Activated naive CD8-positive, alpha-beta T cell treated with anti-CD3 and anti-CD28 coated beads, Interleukin-2, amount 50 U/mL, for 24 hours (primary cell): ENCODE results near the gene RNASE1.
"Not testable (repeated sequence)": the region's sequence is repeated elsewhere in the genome, so short reads cannot be mapped to it uniquely, and the experiment has no call there.

ENCODE experiments used
- ATAC-seq: fragments of 150-1000 bp; cut with Tn5 transposase; one replicate; pipeline ENCODE4 v1.10.0; 2021
- DNase-seq: peaks from one replicate; pipeline ENCODE4 v3.0.0; 2021
- H3K27ac Mint-ChIP-seq: one replicate; pipeline ENCODE4 v1.8.0; 2021; ENCODE audit warnings: mild to moderate bottlenecking, mixed read lengths
- H3K27me3 Mint-ChIP-seq: one replicate; pipeline ENCODE4 v1.8.0; 2021; ENCODE audit warnings: mixed read lengths
- H3K36me3 Mint-ChIP-seq: one replicate; pipeline ENCODE4 v1.8.0; 2021; ENCODE audit warnings: low read depth, mixed read lengths
- H3K4me1 Mint-ChIP-seq: one replicate; pipeline ENCODE4 v1.8.0; 2021; ENCODE audit warnings: mixed read lengths
- H3K4me3 Mint-ChIP-seq: one replicate; pipeline ENCODE4 v1.8.0; 2021; ENCODE audit warnings: mild to moderate bottlenecking, moderate library complexity, mixed read lengths
- H3K9me3 Mint-ChIP-seq: one replicate; pipeline ENCODE4 v1.8.0; 2021; ENCODE audit warnings: mixed read lengths

Gene RNASE1

DNA sequence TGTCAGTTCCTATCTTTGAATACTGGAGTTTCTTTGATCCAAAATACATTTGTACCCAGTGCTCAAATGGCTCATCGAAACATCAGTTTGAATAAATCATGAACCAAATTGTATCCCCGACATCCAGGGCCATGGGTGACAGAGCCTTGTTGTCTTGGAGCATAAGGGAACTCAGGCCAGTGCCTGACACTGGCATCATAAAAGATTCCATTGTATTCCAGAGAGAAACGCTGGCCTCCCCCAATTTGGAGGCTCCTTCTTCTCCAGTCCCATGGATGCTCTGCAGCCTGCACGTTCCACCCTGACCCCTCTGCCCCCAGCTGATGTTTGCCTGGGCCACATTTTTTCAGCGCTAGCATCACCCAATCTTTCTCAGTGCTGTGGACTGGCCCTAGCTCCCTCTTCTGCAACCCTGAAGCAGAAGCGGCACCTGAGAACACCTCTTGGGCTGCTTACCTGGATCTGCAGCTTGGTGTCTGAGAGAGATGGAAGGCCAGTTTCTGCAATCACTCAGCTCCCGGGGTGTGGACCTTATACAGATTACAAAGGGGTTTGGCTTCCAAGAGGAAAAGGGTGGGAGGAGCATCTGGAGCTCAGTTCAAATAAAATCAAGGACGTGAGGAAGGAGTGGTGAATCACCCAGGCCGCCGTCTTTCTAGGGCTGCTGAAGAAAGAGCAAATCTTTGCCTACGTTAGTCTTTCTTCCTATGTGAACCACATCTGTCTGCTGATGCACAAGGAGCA lies at the start of gene RNASE1:
RNASE1 (minus strand) TSS at position 504 of the 744 bp plus-strand sequence. CDS start 776 bp downstream, outside the sequence.
- no peak within 1 kb of the TSS for H3K27ac Mint-ChIP-seq
- H3K4me1 Mint-ChIP-seq: peaks cover 7% of the 10 kb centered on the region
- DNase-seq: no peak
- no peak within 1 kb of the TSS for H3K4me3 Mint-ChIP-seq
- peaks cover 3% of the 10 kb centered on the region for H3K27me3 Mint-ChIP-seq
- no peaks in the 10 kb centered on the region for H3K9me3 Mint-ChIP-seq
- no peak for ATAC-seq
- H3K36me3 Mint-ChIP-seq: no peaks in the 10 kb centered on the region

DNA sequence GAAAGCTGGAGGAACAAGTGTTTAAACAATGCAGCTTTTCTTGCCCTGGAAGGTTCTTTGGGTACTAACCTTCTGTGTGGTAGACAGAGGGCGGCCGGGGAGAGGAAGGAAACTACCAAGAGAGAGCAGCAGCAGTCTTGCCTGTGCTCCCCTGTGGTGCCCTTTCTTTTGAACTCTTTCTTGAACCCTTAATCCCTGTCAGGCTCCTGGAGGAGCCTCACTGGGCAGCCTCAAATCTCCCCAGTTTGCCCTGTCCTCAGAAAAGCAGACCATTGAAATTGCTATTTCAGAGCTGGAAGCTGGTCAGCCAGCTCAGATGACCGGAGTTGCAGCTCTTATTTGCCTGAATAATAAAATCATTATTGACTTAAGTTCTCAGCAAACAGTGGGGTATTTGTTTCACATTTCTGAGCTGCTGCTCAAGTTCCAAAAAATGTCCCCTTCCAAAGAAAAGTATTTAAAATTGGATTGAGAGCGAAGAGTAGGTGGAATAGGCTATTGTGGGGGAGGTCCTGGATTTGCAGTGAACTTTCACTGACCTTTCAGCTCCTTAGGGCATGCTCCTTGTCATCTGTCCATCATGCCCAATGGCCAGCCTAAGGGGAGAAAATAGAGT lies 46.4 kb upstream of the RNASE1 start:
- H3K27ac Mint-ChIP-seq: no peak overlapping the region
- no peaks in the 10 kb centered on the region for H3K9me3 Mint-ChIP-seq
- DNase-seq: no peak
- H3K4me1 Mint-ChIP-seq: no peaks in the 10 kb centered on the region
- peaks cover 8% of the 10 kb centered on the region for H3K27me3 Mint-ChIP-seq
- ATAC-seq: no peak
- H3K4me3 Mint-ChIP-seq: no peak overlapping the region
- no peaks in the 10 kb centered on the region for H3K36me3 Mint-ChIP-seq

DNA sequence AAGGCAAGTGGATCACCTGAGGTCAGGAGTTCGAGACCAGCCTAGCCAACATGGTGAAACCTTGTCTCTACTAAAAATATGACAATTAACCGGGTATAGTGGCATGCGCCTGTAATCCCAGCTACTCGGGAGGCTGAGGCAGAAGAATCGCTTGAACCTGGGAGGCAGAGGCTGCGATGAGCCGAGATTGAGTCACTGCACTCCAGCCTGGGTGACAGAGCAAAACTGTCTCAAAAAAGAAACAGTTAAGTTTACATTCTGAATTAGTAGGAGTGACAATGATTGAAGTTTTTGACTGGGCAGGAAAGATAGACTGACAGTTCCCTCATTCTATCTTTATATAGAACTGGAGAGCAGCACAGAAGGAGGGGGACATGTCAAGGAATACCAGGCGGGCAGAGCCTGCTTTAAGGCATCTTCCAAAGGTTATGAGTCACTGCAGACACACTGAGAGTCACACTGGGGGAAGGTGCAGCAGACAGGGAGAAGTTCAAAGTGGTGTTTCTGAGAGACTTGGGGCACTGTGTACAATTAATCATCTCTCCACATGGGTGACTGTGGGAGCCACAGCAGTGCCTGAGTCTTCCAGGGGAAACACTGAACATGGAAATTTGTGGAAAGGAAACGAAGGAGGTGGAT lies 45.8 kb upstream of the RNASE1 start:
- ATAC-seq (no peak), DNase-seq (no peak)
- no peaks in the 10 kb centered on the region for H3K9me3 Mint-ChIP-seq
- H3K36me3 Mint-ChIP-seq: no peaks in the 10 kb centered on the region
- H3K4me3 Mint-ChIP-seq: no peak overlapping the region
- no peaks in the 10 kb centered on the region for H3K4me1 Mint-ChIP-seq
- H3K27ac Mint-ChIP-seq: no peak overlapping the region
- H3K27me3 Mint-ChIP-seq: peaks cover 8% of the 10 kb centered on the region

DNA sequence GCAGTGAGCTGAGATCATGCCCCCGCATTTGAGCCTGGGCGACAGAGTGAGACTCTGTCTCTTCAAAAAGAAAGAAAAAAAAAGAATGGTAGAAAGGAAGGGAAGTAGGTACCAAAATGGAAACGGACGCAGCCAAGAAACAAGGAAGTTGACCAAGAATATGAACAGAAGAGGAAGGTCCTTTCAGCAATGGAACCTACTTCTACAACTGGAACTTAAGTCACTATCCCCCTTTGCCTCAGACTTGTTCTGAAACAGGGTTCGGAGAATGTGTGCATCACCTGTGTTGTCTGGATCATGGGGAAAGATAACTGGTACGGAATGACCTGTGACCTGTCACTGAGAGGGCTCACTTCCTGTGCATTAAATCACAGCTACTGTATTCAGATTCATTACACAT lies 43.9 kb upstream of the RNASE1 start:
- Mint-ChIP-seq H3K27me3 (peaks cover 8% of the 10 kb centered on the region), H3K27ac (no peak overlapping the region), H3K36me3 (no peaks in the 10 kb centered on the region), H3K9me3 (no peaks in the 10 kb centered on the region), H3K4me3 (no peak overlapping the region), H3K4me1 (no peaks in the 10 kb centered on the region)
- ATAC-seq (no peak), DNase-seq (no peak)

DNA sequence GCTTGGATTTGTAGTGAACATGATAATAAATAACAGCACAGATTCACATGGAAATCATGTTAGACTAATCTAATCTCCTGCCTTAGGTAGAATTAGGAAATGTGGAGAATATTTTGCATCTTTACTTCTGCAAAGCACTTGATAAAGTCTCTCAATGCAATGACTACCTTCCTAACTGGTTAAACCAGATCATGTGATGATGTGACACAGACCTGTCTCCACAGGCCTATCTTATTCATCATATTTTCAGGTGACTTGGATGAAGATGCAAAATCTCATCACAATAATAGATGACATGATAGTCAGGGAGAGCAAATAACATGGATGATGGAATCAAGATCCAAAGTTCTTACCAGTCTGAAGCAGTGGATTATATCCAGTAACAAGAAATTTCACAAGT lies 38.5 kb upstream of the RNASE1 start:
- Mint-ChIP-seq H3K9me3 (no peaks in the 10 kb centered on the region), H3K36me3 (no peaks in the 10 kb centered on the region), H3K27me3 (peaks cover 5% of the 10 kb centered on the region), H3K4me3 (no peak overlapping the region), H3K27ac (no peak overlapping the region), H3K4me1 (no peaks in the 10 kb centered on the region)
- ATAC-seq (no peak), DNase-seq (no peak)

DNA sequence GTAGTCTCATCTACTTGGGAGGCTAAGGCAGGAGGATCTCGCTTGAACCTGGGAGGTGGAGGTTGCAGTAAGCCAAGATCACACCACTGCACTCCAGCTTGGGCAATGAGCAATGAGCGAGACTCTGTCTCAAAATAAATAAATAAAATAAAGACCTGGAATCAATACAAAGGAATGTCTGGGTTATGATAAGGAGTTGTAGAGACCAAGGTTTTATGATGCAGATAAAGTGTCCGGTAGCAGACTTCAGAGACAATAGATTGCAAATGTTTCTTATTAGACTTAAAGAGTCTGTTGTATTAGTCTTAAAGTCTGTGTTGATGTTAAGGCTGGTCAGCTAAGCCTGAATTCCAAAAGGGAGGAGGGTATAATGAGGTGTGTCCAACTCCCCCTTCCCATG lies 35.2 kb upstream of the RNASE1 start:
- H3K9me3 Mint-ChIP-seq: no peaks in the 10 kb centered on the region
- no peak for ATAC-seq
- DNase-seq: no peak
- H3K4me3 Mint-ChIP-seq: no peak overlapping the region
- H3K27me3 Mint-ChIP-seq: no peaks in the 10 kb centered on the region
- H3K36me3 Mint-ChIP-seq: no peaks in the 10 kb centered on the region
- no peak overlapping the region for H3K27ac Mint-ChIP-seq
- H3K4me1 Mint-ChIP-seq: no peaks in the 10 kb centered on the region

DNA sequence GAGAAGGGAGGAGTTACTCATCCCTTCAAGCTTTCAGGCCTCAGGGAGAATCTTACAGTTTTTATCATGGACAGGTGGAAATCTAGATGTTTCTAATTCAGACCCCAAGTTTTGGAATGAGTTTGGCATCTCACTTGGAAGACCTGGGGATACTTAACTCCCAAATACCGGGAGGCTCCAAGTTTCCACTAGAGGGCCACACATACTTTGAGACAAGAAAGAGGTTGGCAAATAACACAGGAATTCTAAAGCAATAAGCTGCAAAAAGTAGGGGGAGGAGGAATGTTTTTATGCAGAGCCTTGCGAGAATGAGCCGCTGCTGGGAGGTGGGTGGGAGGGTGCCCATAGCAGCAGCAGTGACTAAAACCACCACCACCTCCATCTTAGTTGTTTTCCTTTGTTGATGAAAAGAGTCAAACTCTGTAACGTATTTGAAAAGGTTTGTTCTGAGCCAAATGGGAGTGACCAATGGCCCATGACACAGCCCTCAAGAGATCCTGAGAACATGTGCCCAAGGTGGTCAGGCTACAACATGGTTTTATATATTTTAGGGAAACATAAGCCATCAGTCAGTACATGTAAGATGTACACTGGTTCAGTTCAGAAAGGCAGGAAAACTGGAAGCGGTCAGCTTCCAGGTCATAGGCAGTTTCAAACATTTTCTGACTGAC lies 34.2 kb upstream of the RNASE1 start:
- DNase-seq: no peak
- Mint-ChIP-seq H3K27me3 (no peaks in the 10 kb centered on the region), H3K4me3 (no peak overlapping the region), H3K4me1 (no peaks in the 10 kb centered on the region), H3K9me3 (no peaks in the 10 kb centered on the region), H3K36me3 (no peaks in the 10 kb centered on the region), H3K27ac (no peak overlapping the region)
- no peak for ATAC-seq

DNA sequence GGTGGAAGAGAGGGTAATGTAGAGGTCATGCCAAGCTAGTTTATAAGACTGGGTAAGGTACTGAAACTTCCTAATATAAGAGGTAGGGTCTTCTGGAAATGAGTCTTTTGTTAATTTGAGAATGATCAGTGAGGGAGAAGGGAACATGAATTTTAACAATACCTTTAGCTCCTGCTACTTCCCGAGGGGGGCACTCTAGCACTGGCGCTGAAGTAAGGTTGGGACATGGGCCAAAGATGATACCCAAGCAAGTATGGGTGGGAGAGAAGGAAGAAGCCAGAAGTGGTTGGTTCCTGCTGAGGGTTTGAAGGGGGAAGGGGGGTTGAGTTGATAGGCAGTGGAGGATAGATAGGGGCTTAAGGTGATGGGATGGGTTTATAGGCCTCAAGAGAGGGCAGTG lies 32.3 kb upstream of the RNASE1 start:
- DNase-seq: no peak
- no peak for ATAC-seq
- Mint-ChIP-seq H3K27ac (no peak overlapping the region), H3K27me3 (no peaks in the 10 kb centered on the region), H3K4me1 (no peaks in the 10 kb centered on the region), H3K4me3 (no peak overlapping the region), H3K36me3 (no peaks in the 10 kb centered on the region), H3K9me3 (no peaks in the 10 kb centered on the region)

DNA sequence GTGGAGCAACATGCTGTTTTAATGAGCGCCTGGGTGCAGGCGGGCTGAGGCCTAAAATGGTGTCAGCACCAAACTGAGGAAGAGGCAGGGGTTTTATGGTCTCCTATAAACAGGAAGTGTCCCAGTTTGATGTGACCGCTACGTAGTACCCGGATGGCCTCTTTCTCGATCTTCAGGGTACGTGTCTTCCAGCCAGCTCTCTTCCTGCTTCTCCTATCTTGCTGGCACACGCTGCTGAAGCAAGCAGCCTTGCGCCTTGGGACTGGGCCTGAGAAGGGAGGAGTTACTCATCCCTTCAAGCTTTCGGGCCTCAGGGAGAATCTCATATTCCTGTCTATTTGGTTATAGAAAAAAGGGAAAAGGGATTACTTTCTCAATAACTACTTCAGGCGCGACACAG lies 28.2 kb upstream of the RNASE1 start:
- Mint-ChIP-seq H3K4me1 (peaks cover 2% of the 10 kb centered on the region), H3K27me3 (peaks cover 2% of the 10 kb centered on the region), H3K4me3 (no peak overlapping the region), H3K36me3 (peaks cover 2% of the 10 kb centered on the region), H3K9me3 (no peaks in the 10 kb centered on the region), H3K27ac (no peak overlapping the region)
- DNase-seq (no peak), ATAC-seq (no peak)

DNA sequence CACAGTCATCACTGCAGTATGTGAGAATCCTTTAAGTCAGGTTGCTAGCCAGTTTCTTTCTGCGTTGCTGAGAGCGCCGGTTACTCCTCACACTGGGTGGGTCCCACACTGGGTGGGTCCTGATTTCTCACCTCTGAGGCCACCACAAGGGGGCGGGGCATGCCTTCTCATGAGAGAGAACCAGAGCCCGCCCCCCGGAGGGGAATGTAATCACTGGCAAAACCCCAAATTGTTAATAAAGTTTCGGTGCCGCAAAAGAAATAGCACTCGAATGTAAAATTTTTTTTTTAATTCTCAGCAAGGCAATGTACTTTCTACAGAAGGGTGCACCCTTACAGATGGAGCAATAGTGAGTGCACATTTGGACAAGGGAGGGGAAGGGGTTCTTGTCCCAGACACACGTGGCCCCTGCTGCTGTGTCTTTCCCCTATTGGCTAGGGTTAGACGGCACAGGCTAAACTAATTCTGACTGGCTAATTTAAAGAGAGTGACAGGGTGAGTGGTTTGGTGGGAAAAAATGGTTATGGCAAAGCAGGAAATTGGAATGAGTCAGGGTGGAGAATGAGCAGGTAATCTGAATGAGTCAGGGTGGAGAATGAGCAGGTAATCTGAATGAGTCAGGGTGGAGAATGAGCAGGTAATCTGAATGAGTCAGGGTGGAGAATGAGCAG lies 25.5 kb upstream of the RNASE1 start:
- H3K27ac Mint-ChIP-seq, H3K27me3 Mint-ChIP-seq, ATAC-seq, DNase-seq, H3K36me3 Mint-ChIP-seq, H3K4me1 Mint-ChIP-seq, H3K4me3 Mint-ChIP-seq, H3K9me3 Mint-ChIP-seq: not testable (repeated sequence)

DNA sequence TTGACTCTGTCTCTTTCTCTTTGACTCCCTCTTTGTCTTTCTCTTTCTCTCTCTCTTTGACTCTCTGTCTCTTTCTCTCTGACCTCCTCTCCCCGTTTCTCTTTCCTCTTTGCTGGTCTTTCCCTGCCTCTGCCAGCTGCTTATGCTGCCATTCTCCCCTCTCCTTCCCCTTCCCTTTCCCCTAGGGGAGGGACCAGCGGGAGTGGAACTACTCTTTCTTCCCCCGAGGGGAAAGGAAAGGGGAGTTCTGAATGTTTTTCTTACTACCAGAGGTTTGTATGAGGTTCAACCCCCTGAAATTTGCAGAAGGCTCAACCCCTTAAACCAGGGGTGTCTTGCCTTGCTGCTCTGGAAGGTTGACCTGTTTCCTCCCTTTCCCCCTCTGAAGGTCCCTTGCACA lies 24.7 kb upstream of the RNASE1 start:
- DNase-seq (no peak), ATAC-seq (no peak)
- Mint-ChIP-seq H3K4me1 (peaks cover 2% of the 10 kb centered on the region), H3K27me3 (peaks cover 2% of the 10 kb centered on the region), H3K36me3 (peaks cover 2% of the 10 kb centered on the region), H3K9me3 (no peaks in the 10 kb centered on the region), H3K4me3 (no peak overlapping the region), H3K27ac (no peak overlapping the region)

DNA sequence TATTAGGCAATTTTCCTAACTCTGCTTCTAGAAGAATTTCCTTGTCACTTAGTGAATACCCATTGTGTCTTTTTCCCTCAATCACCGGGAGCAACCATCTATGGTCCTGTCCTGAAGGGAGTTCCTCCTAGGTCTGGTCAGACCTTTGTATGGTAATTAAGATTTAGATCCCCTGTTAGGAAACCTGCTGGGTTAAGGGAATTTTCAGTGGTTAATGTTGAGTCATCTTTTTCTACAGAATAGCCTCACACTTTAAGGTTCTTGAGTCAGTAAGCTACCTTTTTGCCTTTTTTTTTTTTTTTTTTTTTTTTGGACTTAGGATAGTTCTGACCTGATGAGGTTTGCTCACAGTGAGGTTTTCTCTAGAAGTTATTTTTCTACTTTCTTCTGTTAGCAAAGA lies 24.0 kb upstream of the RNASE1 start:
- ATAC-seq, H3K4me1 Mint-ChIP-seq, H3K9me3 Mint-ChIP-seq, H3K27ac Mint-ChIP-seq, H3K4me3 Mint-ChIP-seq, H3K27me3 Mint-ChIP-seq, DNase-seq, H3K36me3 Mint-ChIP-seq: not testable (repeated sequence)

DNA sequence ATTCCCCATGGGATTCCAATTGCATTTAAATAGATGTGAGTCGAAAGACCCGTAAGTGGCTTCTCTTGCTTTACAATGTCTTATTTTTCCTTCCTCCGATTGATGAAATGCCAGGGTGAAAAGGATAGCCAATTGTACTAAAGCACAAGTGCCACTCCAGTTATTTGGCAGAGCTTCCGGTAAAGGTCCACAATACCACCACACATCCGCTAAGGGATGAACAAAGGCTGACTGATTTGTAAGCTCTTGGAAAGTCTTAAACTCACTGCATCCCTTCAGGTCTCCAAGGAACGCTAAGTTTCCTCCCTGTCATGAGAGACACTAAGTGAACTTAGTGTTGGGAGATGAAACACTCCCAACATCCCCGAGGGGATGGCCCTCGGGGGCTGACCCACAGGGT lies 21.2 kb upstream of the RNASE1 start:
- H3K9me3 Mint-ChIP-seq: no peaks in the 10 kb centered on the region
- H3K4me3 Mint-ChIP-seq: no peak overlapping the region
- no peak for ATAC-seq
- H3K27me3 Mint-ChIP-seq: peaks cover 2% of the 10 kb centered on the region
- peaks cover 2% of the 10 kb centered on the region for H3K4me1 Mint-ChIP-seq
- H3K27ac Mint-ChIP-seq: no peak overlapping the region
- peaks cover 2% of the 10 kb centered on the region for H3K36me3 Mint-ChIP-seq
- DNase-seq: no peak

DNA sequence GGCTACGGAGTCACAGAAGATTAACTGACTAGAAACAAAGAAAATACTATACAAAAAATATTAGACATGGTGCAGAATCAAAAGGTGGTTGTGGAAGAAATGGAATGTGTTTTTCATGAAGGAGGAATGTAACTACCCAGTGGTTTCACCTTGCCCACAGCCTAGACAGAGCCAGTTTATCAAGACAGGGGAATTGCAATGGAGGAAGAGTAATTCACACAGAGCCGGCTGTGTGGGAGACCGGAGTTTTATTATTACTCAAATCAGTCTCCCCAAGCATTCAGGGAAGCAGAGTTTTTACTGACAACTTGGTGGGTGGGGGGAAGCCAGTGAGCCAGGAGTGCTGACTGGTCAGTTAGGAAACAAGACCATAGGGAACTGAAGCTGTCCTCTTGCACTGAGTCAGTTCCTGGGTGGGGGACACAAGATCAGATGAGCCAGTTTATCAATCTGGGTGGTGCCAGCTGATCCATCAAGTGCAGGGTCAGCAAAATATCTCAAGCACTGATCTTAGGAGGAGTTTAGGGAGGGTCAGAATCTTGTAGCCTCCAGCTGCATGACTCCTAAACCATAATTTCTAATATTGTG lies 19.0 kb upstream of the RNASE1 start:
- not testable (repeated sequence) for H3K27me3 Mint-ChIP-seq, H3K4me1 Mint-ChIP-seq, H3K27ac Mint-ChIP-seq, DNase-seq, H3K4me3 Mint-ChIP-seq, H3K36me3 Mint-ChIP-seq, ATAC-seq, H3K9me3 Mint-ChIP-seq
